Activated T-cell treated with anti-CD3 and anti-CD28 coated beads, Interleukin-2, amount 50 U/mL, for 72 hours (primary cell): ENCODE data around the gene RRP1. TPM values are rescaled to one million over a fixed set of nuclear protein-coding genes. Genes with fewer than 3 reads are reported as not detected.

Experiments
- ATAC-seq, 2 donors: fragments of 150-1000 bp; cut with Tn5 transposase; replicated peaks in 1 of 2; 2 replicates each; pipeline ENCODE4 v1.10.0; 2021; ENCODE audit warnings: moderate library complexity in 2 of 2, mild to moderate bottlenecking in 1 of 2
- DNase-seq, 2 donors: peaks; one replicate each; pipeline ENCODE4 v3.0.0; 2021 to 2022; ENCODE audit warnings: mixed read lengths in 1 of 2
- H3K27ac Mint-ChIP-seq: one replicate; pipeline ENCODE4 v1.8.0; 2022; ENCODE audit warnings: mild to moderate bottlenecking, moderate library complexity, mixed read lengths
- H3K27me3 Mint-ChIP-seq: one replicate; pipeline ENCODE4 v1.8.0; 2022; ENCODE audit warnings: low read depth, mixed read lengths
- H3K36me3 Mint-ChIP-seq, 2 donors: one replicate each; pipeline ENCODE4 v1.8.0; 2022; ENCODE audit warnings: mixed read lengths in 2 of 2, mild to moderate bottlenecking in 1 of 2; ENCODE audit not compliant: insufficient read depth in 2 of 2
- H3K4me1 Mint-ChIP-seq: one replicate; pipeline ENCODE4 v1.8.0; 2022; ENCODE audit warnings: low read depth, mixed read lengths
- H3K4me3 Mint-ChIP-seq, 2 donors: one replicate each; pipeline ENCODE4 v1.8.0; 2022; ENCODE audit warnings: mild to moderate bottlenecking in 2 of 2, mixed read lengths in 2 of 2, moderate library complexity in 2 of 2
- H3K9me3 Mint-ChIP-seq, 2 donors: one replicate each; pipeline ENCODE4 v1.8.0; 2022; ENCODE audit warnings: mixed read lengths in 2 of 2
- total RNA-seq, 2 donors: library from RNA; stranded (reverse); gene quantifications; one replicate each; pipeline ENCODE4 v1.2.3, GENCODE V29; 2022

Gene RRP1
- total RNA-seq, 2 donors from 2014 or later = 30.3 to 41.9 TPM

DNA sequence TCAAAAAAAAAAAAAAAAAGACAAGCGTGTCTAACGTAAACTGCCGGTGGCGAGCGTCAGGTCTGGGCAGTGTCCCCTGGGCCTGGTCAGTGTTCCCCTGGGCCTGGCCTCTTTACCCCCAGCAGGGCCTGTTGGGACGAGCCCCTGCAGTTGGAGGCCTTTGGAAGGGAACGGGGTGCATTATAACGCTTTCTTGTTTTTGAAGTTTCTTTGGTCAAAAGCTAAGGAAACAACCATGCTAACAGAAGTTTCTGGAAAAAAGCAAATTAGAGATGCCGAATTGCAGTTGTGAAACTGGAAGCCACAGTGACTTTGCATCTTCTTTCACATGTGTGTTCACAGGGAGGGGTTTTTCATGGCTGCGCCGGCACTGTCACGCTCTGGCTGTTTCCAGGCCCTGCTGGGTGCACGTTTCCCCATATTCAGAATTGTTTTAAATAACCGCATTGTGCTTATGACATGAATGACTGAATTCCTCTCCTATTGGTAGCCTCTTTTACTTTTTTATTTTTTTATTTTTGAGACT, 16.0 kb downstream of the RRP1 start:
- Mint-ChIP-seq H3K27me3 (no peaks in the 10 kb centered on the region), H3K4me3 (no peak overlapping the region), H3K4me1 (peaks cover 9% of the 10 kb centered on the region), H3K9me3 (no peaks in the 10 kb centered on the region), H3K36me3 (peaks cover 0 to 16% of the 10 kb centered on the region in 2 donors), H3K27ac (no peak overlapping the region)
- no peak for ATAC-seq
- no peak for DNase-seq

DNA sequence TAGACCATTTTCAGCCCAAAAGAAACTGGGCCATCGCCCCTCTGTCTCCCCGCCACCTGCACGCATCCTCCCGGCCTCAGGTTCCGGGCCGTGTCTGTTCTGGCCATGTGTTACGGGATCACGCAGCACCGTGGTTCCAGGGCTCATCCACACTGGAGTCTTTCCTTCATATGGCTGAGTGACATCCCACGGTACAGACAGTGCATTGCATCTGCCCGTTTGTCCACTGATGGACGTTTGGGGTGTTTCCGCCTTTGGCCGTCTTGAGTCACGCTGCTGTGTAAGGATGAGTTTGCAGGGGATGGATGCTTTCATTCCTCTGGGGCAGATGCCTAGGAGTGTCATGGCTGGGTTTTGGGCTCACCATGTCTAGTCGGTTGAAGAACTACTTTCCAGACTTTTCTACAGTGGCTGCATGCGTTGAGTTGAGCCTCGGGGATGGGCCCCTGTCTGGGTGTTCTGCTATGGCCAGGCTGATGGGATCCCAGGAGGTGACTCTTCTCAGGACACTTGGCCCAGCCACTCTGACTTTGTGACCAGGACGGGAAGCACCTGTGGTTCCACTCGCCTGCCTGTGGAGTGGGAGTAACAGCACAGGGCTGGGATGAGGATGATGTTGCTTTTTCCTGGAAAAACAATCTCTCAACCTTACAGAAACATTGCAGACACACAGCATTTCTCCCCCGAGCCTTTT, 16.8 kb downstream of the RRP1 start:
- Mint-ChIP-seq H3K9me3 (no peaks in the 10 kb centered on the region), H3K27ac (no peak overlapping the region), H3K4me1 (peaks cover 17% of the 10 kb centered on the region), H3K27me3 (no peaks in the 10 kb centered on the region), H3K36me3 (peaks cover 0 to 12% of the 10 kb centered on the region in 2 donors), H3K4me3 (no peak overlapping the region)
- no peak for DNase-seq
- no peak for ATAC-seq

DNA sequence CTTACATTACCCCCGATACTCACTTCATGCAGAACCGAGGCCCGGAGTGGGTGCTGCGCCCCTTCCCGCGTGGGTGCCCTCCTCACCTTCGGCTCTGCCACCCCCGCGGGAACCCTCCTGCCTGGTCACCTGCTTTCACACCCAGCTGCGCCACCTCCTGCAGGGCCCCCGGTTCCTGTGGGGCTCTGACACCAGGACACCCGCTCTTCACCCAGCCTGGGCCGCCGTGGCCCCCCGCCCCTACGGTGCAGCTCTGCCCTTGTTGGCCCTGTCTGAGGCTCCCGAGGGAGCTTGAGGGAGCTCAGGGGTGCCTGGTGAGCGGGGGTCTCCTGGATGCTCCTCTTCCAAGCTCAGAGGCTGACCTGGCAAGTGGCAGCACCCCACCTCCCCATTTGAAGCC, 19.0 kb downstream of the RRP1 start:
- Mint-ChIP-seq H3K4me3 (no peak overlapping the region), H3K27ac (no peak overlapping the region)

DNA sequence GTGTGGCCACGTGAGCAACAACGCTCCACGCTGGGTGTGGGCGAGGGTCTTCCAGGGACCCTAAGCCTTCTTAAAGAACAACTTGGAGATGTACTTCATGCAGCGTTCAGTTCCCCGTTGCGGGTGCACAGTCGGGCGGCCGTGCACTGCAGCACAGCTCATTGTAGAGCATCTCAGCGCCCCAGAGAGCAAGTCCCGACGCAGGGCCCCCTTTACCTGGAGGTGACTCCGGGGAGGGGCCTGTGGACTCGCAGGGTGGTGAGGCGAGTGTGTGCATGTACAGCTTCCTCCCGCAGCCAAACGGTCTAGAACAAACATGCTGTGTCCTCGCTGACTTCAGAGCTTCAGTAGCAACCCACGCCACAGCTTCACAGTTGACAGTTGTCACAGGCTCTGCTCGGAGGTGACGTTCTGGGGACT, 19.5 kb downstream of the RRP1 start:
- Mint-ChIP-seq H3K36me3 (peaks cover 0 to 1% of the 10 kb centered on the region in 2 donors), H3K27me3 (no peaks in the 10 kb centered on the region), H3K4me1 (peaks cover 21% of the 10 kb centered on the region), H3K27ac (no peak overlapping the region), H3K4me3 (no peak overlapping the region), H3K9me3 (no peaks in the 10 kb centered on the region)
- ATAC-seq (no peak), DNase-seq (no peak)

More for the DNA sequence above, 19.0 kb downstream of the RRP1 start:
- no peak for ATAC-seq
- peaks cover 0 to 2% of the 10 kb centered on the region in 2 donors for H3K36me3 Mint-ChIP-seq
- no peak for DNase-seq
- H3K9me3 Mint-ChIP-seq = no peaks in the 10 kb centered on the region
- H3K4me1 Mint-ChIP-seq = peaks cover 21% of the 10 kb centered on the region
- H3K27me3 Mint-ChIP-seq = no peaks in the 10 kb centered on the region

DNA sequence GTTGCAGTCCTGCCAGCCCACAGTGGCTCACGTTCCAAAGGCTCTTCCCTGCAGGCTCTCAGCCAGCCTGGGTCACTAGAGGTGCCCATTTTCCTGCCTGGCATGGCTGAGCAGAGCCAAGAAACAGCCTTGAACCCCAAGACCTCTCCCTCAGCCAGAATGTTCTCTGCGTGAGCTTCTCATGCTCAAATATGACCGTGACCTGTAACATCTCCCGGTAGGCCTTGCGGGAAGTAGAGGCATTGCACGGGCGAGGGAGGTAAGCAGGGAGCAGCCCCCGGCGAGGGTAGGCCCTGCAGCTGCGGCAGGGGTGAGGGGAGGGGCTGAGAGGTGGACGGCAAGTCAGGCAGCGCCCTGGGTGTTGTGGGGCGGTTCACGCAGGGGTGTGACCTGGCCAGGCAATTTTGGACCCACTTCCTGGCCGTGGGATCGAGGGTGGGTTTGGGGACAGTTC, 20.0 kb downstream of the RRP1 start:
- Mint-ChIP-seq H3K27ac (no peak overlapping the region), H3K36me3 (no peaks in the 10 kb centered on the region), H3K4me3 (no peak overlapping the region), H3K4me1 (peaks cover 21% of the 10 kb centered on the region), H3K27me3 (no peaks in the 10 kb centered on the region), H3K9me3 (no peaks in the 10 kb centered on the region)
- DNase-seq (no peak), ATAC-seq (no peak)

DNA sequence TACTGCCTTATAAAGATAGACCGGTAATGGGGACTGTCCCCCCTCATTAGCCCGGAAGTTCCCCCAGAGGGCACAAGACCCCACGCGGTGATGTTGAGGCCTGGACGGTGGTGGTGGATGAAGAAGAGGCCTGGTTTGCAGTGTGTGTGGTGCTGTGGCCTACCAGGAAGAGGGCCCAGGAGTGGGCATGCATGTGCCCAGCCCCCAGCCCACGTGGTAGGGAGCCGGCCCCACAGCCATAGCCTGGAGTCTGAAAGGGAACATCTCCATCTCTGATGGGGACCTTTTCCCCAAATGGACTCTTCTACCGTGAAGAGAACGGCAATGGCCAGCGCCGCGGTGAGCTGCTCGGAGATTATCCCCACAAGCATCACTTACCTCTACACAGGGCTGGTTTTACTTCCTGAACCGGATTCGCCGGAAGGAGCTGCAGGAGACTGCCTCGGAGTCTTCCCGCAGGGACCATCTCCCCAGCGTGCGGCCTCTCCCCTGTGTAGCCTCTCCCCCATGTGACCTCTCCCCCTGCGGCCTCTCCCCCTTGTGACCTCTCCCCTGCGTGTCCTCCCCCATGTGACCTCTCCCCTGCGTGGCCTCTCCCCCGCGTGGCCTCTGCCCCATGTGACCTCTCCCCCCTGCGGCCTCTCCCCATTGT, 20.6 kb downstream of the RRP1 start:
- no peaks in the 10 kb centered on the region for H3K27me3 Mint-ChIP-seq
- H3K9me3 Mint-ChIP-seq = no peaks in the 10 kb centered on the region
- H3K4me1 Mint-ChIP-seq = peaks cover 19% of the 10 kb centered on the region
- H3K4me3 Mint-ChIP-seq = no peak overlapping the region
- DNase-seq = no peak
- H3K27ac Mint-ChIP-seq = no peak overlapping the region
- H3K36me3 Mint-ChIP-seq = no peaks in the 10 kb centered on the region
- ATAC-seq = no peak

DNA sequence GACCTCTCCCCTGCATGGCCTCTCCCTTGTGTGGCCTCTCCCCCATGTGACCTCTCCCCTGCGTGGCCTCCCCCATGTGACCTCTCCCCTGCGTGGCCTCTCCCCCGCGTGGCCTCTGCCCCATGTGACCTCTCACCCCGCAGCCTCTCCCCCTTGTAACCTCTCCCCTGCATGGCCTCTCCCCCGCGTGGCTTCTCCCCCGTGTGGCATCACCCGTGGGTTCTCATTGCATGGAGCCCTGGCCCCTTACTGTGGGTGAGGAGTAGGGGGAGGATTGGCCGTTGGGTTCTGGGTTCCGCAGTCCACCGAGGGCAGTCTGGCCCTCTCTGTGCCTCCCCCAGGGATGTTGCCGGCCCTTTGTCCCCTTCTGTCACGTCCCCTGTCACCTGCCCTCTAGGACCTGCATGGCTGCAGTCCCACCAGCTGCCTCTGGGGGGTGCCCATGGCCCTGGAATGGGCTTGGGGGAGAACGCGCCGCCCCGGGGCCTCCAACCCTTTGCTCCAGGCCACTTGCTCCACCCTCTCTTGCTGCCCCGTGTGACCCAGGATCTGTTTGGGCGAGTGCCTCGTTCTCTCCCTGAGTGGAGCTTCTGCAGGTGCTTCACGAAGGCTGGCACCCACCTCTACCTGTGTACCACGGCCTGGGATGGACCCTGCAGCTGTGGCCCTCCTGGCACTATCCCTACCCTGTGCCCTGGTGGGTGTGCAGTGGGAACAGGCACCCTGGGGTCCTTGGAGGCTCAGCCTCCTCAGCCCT, 21.3 kb downstream of the RRP1 start:
- no peaks in the 10 kb centered on the region for H3K9me3 Mint-ChIP-seq

DNA sequence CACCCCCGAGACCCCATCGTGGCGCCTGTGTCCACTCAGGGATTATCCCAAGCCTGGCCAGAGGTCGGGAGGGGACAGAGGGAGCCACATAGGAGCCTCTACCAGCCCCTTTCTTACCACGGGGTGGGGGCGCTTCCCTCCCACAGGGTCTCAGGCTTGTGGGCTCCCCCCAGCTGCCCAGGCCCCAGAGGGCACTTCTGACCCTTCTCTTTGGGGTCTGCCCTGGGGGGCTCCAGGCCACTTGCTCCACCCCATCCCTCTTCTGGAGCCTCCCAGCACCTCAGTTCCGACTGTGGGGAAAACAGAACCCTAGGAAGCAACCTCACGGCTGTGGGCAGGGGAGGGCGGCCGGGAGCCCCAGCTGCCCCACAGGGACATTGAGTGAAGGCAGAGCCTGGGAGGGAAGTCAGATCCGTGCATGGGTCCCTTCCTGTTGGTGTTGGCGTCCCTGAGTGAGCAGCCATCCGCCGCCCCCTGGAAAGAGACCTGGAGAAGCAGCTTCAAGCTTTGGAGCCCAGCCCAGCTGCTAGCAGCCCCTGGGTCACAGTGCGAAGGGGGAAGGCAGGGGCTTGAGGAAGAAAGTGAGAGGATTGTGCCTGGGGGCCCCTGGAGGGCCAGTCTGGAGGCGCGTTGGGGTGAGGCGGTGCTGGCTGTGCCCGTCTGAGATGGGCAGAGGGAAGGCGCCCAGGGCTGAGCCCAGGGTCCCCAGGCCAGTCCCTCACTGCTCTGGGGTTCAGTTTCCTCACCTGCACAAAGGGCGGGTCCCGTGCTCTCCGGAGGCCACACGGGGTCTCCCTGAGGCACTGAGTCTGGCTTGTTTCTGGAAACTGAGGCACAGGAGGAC, 22.1 kb downstream of the RRP1 start:
- Mint-ChIP-seq H3K27me3 (no peaks in the 10 kb centered on the region), H3K4me3 (no peak overlapping the region), H3K36me3 (no peaks in the 10 kb centered on the region), H3K27ac (no peak overlapping the region), H3K4me1 (peaks cover 12% of the 10 kb centered on the region), H3K9me3 (no peaks in the 10 kb centered on the region)
- DNase-seq (no peak), ATAC-seq (no peak)

More for the DNA sequence above, 21.3 kb downstream of the RRP1 start:
- H3K4me3 Mint-ChIP-seq = peak overlapping the region in 1 of 2 donors; percentile 13
- H3K27me3 Mint-ChIP-seq = no peaks in the 10 kb centered on the region
- peak; percentile 85 to 90 for ATAC-seq
- H3K4me1 Mint-ChIP-seq = peaks cover 12% of the 10 kb centered on the region
- H3K27ac Mint-ChIP-seq = no peak overlapping the region
- no peaks in the 10 kb centered on the region for H3K36me3 Mint-ChIP-seq
- DNase-seq = peak; percentile 92 to 96

DNA sequence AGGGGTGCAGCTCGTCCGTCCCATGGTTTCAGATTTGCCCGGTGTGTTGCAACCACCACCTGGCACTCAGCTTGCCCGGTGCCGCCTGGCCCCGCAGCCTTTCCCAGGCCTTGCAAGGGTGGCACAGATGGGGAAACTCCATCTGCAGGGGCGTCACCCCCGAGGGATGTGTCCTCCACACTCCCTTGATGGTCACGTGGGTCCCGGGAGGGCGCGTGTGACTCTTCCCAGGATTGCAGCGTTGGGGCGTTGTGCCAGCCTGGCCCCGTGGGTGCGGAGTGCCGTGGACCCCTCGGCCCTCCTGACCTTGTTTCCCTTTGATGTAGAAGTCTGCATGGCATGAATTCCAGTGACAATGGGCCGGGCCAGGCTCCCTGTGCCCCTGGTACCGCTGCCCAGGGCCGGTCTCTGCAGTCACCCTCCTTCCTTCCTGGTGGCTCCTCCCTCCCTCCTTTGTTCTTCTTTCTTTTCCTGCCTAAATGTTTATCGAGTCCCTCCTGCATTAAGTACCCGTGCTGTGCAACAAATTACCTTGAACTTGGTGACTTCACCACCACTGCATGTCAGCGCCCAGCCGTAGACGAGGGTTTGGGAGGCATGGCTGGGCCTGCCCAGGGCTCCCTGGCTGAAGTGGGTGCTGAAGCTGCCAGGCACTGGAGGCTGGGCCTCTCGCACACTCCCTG, 22.9 kb downstream of the RRP1 start:
- no peaks in the 10 kb centered on the region for H3K36me3 Mint-ChIP-seq
- DNase-seq (no peak), ATAC-seq (no peak)
- no peaks in the 10 kb centered on the region for H3K9me3 Mint-ChIP-seq
- no peak overlapping the region for H3K4me3 Mint-ChIP-seq
- H3K27me3 Mint-ChIP-seq = no peaks in the 10 kb centered on the region
- peaks cover 12% of the 10 kb centered on the region for H3K4me1 Mint-ChIP-seq
- no peak overlapping the region for H3K27ac Mint-ChIP-seq

DNA sequence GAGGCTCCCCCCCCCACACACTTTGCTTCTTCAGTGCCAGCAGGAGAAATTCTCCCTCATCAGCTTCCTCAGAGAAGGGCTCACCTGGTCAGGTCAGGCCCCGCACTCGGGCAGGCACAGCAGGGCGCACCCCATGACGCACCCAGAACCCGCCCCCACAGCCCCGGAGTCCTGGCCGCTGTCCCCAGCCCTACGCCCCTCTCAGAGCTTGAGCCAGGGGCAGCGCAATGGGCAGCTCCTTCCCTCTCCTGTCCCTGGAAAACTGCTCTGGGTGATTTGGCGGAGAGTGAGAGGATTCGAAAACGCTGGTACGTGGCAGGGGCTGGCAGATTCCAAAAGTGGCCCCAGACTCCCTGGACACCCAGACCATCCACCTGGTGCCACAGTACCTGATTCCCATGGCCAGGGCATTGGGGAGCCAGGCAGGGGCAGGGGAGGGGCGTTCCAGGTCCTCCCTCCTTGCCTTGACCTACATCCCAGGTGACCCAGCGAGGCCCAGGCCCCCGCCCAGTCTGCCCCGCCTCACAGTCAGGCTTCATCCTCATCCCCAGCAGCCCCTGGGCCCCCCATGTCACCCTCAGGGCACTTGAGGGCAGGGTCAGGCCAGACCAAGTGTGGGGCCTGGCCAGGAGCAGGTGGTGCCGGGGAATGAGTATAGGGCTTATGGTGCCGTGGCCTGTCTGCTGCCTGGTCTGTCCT, 23.7 kb downstream of the RRP1 start:
- Mint-ChIP-seq H3K4me3 (no peak overlapping the region), H3K36me3 (peaks cover 0 to 2% of the 10 kb centered on the region in 2 donors), H3K4me1 (peaks cover 12% of the 10 kb centered on the region), H3K9me3 (no peaks in the 10 kb centered on the region), H3K27me3 (no peaks in the 10 kb centered on the region), H3K27ac (no peak overlapping the region)
- peak in 1 of 2 donors; percentile 3 for ATAC-seq
- DNase-seq = no peak

DNA sequence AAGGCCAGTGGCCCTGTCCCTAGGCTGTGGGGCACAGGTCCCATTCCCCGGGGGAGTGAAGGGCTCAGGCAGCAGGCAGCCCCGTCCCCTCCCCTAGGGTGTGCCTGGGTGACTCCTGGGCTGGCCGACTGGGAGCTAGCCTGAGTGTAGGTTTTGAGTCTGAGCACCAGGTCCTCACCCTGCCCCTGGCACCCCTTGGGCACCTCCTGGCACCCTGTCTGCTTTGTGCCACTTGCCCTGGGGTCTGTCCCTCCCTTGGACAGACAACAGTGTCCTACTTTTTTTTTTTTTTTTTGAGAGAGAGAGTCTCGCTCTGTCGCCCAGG, 24.2 kb downstream of the RRP1 start:
- Mint-ChIP-seq H3K4me3 (no peak overlapping the region), H3K36me3 (peaks cover 2% of the 10 kb centered on the region in 2 donors), H3K27ac (no peak overlapping the region), H3K9me3 (peaks cover under 1% of the 10 kb centered on the region in 2 donors), H3K27me3 (peaks cover 2% of the 10 kb centered on the region), H3K4me1 (peaks cover 12% of the 10 kb centered on the region)
- DNase-seq = no peak
- no peak for ATAC-seq
